Neural cell (in vitro differentiated cells): Measurements from ENCODE around the gene IGSF1.

Experiments
- CTCF ChIP-seq: fragments of 450-650 bp; IDR thresholded peaks from 2 replicates; pipeline ENCODE4 v1.5.1; 2014; ENCODE audit warnings: antibody characterized with exemption, mild to moderate bottlenecking, moderate library complexity; ENCODE audit not compliant: poor library complexity, severe bottlenecking
- EP300 ChIP-seq: fragments of 450-650 bp; conservative IDR thresholded peaks from 2 replicates; pipeline ENCODE4 v1.6.1; 2014; ENCODE audit warnings: antibody characterized with exemption, mild to moderate bottlenecking, moderate library complexity; ENCODE audit not compliant: poor library complexity, severe bottlenecking
- EZH2 ChIP-seq: fragments of 200-600, 300-800 bp; shearing (Covaris generic), sonication (generic); IDR thresholded peaks from 2 replicates; pipeline ENCODE4 v1.6.1; 2014; ENCODE audit warnings: antibody characterized with exemption, low read length, borderline replicate concordance, mild to moderate bottlenecking; ENCODE audit not compliant: insufficient read depth, poor library complexity, severe bottlenecking
- MXI1 ChIP-seq: fragments of 450-650 bp; conservative IDR thresholded peaks from 2 replicates; pipeline ENCODE4 v1.6.1; 2014; ENCODE audit warnings: antibody characterized with exemption, mild to moderate bottlenecking; ENCODE audit not compliant: poor library complexity, severe bottlenecking
- POLR2AphosphoS5 ChIP-seq: IDR thresholded peaks from 2 replicates; pipeline ENCODE4 v1.6.1; 2012
- RAD21 ChIP-seq: fragments of 450-650 bp; conservative IDR thresholded peaks from 2 replicates; pipeline ENCODE4 v1.6.1; 2014; ENCODE audit warnings: antibody characterized with exemption, mild to moderate bottlenecking, moderate library complexity
- REST ChIP-seq: IDR thresholded peaks from 2 replicates; pipeline ENCODE4 v1.6.1; 2012; ENCODE audit warnings: borderline replicate concordance
- SMC3 ChIP-seq: fragments of 450-650 bp; conservative IDR thresholded peaks from 2 replicates; pipeline ENCODE4 v1.6.1; 2014; ENCODE audit warnings: antibody characterized with exemption, mild to moderate bottlenecking, moderate library complexity; ENCODE audit not compliant: poor library complexity

- TF ChIP-seq CTCF (no peak), EZH2 (no peak), SMC3 (no peak), REST (no peak), POLR2AphosphoS5 (no peak), RAD21 (no peak), EP300 (no peak), MXI1 (no peak)
Observed at GRCh38 chrX:131273011-131273410, 16.1 kb downstream of the IGSF1 start.
